GM19468 (cell line): ENCODE results near the gene LFNG.

Source experiments
- ATAC-seq: cut with Tn5 transposase; IDR thresholded peaks from one replicate; pipeline ENCODE4 v1.9.1; 2021; ENCODE audit warnings: mild to moderate bottlenecking, moderate library complexity, moderate number of reproducible peaks; ENCODE audit not compliant: unreplicated experiment; ENCODE audit errors: extremely low read depth

The LFNG gene

DNA sequence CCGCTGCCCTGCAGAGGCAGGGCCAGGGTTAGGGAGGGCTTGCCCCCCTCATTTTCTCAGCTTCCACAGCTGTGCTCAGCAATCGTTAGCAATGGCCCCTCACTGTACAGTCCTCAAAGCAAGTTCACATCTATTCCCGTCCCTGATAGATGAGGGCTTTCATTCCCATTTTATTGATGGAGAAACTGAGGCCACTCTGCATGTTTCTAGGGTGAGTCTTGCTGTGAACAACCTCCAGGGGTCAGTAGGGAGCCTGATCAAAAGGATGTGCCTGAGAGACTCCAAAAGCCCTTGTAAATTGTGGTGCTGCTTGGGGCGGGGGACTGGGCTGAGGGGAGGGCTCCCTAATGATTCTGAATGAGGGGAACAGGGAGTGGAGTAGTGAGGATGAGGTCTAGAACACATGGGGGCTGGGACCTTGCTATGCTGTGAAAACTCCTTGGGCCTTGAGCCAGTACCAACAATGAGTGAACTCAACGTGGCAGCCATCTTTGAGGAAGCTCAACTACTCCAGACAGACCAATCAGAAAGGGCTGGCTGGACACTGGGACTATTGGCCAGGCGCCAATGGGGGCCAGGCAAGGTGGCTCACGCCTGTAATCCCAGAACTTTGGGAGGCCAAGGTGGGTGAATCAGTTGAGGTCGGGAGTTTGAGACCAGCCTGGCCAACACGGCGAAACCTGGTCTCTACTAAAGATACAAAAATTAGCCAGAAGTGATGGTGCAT is 36.7 kb upstream of the LFNG start:
- no peak for ATAC-seq

DNA sequence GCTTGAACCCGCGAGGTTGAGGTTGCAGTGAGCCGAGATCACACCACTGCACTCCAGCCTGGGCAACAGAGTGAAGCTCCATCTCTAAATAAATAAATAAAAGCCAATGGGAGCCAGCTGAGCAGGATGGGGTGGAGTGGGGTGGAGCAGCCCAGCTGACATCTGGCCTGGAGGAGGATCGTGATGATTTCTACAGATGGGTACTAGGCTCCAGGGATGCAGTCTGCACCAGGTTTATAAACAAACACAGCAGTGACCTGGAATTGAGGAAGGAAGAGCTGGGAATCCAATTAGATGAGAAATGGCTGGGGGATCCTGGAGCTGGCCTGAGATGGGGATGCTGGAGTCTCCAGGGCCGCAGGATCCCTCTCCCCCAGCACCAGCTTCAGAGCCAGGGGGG is 36.1 kb upstream of the LFNG start:
- no peak for ATAC-seq

DNA sequence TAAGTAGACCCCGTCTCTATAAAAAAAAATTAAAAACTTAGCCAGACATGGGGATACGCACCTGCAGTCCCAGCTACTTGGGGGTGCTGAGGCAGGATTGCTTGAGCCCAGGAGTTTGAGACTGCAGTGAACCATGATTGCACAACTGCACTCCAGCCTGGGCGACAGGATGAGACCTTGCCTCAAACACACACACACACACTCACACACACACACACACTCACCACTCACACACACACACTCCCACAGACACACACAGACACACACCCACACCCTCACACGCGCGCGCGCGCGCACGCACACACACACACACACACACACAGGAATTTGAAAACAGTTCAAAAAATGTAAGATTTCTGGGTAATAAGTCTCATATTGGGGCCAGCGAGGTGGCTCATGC is 34.7 kb upstream of the LFNG start:
- no peak for ATAC-seq

DNA sequence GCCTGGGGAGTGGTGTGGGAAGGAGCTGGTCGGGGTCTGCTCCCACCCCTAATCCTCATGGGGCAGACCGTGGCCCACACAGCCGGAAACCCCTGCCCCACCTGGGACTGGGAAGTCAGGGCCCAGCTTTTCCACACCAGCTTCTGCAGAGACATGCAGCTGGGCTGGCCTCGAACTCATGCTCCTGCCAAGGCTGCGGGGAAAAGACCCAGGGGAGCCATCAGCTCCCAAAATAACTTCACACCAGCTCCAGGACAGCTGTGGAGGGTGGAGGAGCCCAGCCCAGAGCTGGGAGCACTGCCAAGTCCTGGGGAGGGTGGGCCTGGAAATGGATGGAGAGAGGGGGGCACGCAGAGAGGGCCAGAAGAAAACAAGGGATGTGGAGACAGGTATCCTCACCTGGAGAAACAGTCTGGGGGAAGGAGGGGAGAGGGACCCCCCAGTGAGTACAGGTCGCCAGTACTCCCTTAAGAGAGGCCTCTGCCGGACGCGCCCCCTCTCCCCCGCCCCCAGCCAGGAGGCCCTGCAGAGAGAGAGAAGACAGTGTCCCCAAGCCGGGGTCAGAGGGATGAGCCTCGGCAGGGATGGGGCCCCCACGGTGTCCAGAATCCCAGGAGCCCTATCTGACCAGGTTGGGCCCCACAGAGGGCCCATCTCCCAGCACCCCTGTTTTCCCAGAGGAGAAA is 31.8 kb upstream of the LFNG start:
- no peak for ATAC-seq

DNA sequence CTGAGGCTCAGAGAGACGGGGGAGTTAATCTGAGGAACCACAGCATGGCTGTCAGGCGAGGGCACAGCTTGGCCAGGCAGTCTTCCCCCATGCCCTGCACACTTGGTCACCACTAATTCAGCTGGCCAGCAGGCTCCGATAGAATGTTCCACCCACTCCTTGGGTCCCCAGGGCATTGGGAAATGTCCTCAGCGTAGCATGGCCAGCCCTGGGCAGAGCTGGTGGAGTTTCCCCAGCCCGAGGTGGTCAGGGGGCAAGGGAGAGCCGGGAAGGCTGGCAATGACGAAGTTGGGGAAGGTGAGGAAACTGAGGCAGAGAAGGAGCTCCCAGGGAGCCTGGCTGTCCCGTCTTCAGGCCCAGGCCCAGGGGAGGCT is 31.3 kb upstream of the LFNG start:
- ATAC-seq = no peak

DNA sequence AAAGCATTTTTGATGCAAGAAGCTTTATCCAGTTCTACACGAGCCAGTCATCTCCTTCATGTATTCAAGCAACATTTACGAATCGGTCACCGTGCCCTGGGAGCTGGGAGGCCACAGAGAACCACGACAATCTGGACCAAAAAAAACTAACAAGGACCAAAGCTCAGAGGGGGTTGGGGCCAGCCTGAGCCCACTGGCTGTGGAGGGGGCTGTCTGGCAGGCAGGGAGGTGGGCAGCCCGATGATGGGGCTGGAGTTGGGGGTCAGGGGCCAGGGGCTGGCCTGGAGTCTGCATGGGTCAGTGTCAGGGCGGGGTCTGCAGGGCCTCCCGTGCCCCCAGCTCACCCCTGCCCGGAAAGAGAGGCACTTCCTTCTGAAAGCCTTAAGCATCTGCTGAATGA is 30.9 kb upstream of the LFNG start:
- ATAC-seq = no peak

DNA sequence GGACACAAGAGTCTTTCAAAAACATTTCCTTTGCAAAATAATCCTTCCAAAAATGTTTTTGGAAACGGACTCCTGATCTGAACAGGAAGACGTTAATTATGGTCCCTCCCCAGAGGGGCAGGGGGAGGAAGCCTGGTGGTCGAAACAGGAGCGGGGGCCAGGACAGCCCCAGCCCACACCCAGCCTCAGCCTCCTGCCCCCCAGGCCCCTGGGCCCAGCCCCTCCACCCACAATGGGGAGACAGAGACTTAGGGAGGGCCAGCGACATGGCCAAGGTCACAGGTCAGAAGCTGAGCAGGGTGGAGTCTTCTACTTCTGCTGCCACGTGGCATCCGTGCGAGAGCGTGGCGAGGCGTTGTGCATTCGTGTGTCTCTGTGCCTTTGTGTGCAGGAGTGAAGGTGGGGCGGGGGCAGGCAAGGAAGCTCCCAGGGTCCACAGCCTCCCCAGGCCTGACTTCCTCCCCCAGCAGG is 29.4 kb upstream of the LFNG start:
- ATAC-seq = no peak

DNA sequence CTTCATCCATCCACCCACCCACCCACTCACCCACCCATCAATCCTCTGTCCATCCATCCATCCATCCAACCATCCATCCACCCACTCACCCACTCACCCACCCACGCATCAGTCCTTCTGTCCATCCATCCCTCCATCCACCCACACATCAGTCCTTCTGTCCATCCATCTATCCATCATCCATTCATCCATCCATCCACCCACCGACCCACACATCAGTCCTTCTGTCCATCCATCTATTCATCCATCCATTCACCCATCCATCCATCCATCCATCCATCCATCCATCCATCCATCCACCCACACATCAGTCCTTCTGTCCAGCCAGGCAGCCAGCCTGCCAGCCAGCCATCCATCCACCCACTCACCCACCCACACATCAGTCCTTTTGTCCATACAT is 27.5 kb upstream of the LFNG start:
- ATAC-seq = no peak

DNA sequence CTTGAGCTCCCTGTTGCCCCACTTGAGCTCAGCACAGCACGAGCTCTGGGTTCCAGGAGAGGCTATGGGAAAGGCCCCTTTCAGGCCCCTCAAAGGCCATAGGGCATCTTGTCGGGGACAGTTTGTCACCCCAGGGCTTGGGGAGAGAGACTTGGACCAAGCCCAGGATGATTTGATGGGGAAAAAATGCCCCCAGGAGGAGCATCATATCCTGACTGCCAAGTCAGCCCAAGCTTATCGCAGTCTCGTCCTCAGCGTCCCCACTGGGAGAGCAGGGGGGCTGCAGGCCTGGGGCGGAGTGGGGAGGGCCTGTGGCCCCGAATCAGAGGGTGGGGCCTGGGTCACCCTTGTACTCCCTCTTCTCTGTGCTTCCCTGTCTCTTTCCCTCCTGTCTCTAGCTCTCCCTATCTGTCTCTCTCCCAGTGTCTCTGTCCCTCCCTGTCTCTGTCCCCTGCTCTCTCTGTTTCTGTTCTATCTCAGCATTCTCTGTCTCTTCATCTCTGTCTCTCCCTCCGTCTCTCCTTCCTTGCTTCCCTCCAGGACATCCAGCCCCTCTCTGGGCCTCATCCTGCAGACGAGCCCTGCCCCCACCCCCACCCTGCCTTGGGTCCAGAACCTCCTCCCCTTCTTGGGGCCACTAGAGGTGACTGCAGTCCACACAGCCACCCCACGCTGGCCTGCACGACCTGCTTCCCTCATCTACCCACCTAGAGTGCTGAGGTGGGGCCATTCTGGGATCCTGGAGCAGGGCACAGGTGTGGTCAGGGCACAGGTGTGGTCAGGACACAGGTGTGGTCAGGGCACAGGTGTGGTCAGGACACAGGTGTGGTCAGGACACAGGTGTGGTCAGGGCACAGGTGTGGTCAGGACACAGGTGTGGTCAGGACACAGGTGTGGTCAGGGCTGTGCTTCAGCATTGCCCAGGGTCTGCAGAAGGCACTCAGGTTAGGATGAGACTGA is 26.1 kb upstream of the LFNG start:
- ATAC-seq = no peak

DNA sequence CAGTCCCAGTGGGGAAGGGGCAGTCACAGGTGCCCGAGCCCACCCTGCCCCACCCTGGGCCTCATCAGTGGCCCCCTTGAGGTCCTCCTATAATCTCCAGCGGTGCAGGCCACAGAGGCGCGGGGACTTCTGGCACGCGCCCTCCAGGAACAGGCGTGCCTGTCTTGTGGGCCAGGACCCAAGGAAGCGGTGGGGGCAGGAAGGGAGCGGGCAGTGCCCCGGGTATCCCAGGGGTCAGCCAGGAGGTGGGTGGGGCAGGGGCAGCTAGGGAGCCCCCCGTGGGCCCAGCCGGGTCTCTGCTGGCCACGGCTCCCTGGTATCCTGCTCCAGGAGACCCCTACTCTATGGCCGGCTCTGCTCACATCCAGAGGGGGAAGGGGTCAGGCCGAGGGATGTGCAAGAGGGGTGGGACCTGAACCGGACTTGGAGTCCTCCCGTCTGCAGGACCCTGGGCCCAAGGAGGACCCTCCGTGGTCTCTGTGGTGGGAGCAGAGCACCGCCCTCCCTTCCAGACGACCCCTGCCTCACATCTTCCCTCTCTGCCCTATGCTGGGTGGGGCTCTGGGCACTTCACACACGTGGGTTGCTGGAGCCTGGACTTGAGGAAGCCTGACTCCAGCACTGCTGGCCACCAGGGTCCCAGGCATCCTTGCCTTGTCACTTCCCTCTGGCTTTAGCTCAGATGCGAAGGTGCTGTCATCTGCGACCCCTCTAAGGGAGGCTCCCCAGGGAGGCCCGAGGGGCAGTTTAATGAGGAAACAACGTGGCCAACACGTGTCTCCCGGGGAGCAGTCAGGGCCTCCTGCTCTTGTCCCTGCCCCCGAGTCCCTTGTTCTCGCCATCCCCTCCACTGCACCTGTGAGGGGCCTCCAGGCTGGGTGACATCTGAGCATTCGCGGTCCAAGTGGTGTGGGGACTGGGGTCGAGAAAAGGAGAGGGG is 25.1 kb upstream of the LFNG start:
- ATAC-seq = no peak

DNA sequence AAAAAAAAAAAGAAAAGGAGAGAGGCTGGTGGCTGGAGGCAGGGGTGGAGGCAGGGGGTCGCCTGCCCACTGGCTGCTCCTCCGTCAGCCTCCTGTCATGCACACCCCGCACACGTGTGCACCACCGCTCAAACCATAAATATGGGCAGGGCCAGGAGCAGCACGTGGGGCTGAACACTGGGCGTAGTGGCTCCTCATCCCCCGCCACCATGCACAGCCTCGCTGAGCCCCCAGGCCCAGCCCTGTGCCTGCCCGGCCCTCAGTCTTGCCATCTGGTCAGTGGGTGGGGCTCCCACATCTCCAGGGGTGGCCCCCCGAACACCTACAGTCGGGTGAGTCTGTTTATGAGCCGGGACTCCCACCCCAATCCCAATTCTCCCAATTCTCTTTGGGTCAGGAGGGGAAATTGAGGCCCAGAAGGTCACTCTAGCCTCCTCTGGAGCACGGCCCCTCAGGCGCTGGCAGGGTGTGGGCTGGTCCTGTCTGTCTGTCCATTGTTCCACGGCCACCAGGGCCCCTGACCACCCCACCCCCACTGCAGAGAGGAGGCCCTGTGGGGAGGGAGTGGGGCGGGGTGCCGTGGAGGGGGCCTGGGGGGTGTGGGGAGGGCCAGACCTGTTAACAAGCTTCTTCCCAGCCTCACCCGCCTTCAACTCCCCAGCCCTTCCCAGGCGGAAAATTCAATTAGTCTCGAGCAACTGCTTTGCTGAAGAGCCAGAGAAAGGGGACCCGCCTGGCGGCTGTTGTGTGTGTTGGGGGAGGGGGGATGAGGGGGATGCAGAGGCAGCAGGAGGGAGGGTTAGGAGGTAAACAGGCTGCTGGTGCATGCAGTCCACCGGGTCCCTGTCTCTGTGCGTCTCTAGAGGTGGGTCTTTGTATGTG is 23.9 kb upstream of the LFNG start:
- ATAC-seq = no peak

DNA sequence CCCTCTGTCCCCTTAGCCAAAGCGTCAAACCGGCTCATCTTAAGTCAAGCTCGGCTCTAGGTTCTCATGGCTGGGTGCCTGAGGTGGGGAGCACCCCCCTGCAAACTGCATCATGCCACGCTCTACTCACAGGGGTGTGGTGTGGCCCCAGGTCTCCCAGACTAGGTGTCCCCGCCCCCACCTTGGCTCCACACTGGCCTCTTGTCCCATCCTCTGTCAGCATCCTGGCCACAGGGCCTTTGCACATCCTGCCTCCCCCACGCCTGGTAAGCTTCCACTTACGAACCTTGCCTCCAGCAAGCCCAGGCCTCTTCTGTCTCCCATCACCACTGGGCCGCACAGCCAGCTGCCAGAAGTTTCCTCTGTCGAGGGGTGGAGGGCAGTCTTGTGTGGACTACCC is 23.2 kb upstream of the LFNG start:
- no peak for ATAC-seq

DNA sequence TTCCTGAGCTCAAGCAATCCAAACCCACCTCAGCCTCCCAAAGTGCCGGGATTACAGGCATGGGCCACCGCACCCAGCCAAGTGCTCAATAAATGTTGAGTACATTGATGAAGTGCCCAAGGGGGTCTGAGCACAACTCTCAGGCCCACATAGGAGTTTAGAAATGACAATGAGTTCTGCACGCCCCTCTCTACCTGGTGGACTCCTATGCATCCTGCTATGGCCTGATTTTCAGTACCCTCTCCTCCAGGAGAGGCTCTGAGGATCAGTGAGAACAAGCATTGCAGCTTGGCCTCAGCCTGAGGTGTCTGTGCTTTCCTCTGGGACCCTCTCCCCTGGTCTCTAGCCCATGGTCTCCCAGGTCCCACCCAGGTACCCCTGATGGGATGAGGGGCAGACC is 22.5 kb upstream of the LFNG start:
- ATAC-seq = no peak

DNA sequence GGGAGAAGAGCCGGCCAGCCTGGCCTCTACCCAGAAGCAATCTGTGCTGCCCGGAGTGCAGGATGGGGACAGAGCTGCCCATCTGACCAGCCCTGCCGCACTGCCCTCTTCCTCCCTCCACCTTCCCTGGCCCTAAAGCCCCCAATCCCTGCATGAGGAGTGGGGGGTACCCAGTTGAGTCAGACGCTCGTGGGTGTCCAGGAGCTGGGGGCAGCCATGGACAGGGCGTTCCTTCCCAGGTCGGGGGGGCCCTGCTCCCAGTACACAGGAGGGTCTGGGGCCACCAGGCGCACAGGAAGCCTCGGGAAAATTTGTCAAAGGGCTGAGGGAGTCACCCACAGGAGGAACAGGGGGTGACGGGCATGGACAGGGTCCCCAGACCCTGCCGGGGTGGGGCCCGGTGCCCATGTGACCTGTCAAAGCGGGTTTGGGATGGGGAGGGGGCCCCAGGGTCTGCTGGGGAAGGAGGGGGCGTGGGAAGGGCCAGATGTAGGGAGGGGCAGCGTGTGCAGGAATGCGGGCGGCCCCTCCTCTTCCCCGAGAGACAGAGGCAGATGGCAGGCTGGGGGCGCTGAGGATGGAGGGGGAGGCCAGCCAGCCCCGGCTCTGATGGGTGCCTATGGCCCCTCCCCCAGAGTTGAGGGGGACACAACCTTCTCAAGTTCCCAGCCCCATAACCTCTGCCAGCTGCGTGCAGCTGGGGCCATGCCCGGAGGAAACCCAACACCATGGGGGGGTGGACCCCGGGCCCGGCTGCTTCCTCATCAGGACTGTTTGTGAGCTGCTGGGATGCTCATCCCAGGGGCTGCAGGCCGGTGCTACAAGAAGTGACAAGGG is 21.9 kb upstream of the LFNG start:
- no peak for ATAC-seq

DNA sequence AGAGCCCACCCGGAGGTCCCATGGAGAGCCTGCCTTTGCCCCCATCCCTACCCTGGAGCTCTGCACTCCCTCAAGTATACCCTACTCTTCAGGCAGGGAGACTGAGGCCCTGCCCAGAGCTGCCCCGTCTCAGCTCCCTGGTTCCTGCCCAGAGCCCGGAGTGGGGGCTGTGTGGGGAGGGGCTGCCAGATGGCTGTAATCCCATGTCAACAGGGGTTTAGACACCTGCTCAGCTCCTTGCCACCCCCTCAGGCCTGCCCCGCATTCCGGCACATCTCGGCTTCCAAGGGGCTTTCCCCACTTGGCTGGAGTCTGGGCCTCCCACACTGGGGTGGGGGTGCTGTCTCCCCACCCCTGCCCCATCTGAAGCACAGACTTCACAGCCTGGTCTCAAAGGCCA is 20.9 kb upstream of the LFNG start:
- ATAC-seq = no peak

DNA sequence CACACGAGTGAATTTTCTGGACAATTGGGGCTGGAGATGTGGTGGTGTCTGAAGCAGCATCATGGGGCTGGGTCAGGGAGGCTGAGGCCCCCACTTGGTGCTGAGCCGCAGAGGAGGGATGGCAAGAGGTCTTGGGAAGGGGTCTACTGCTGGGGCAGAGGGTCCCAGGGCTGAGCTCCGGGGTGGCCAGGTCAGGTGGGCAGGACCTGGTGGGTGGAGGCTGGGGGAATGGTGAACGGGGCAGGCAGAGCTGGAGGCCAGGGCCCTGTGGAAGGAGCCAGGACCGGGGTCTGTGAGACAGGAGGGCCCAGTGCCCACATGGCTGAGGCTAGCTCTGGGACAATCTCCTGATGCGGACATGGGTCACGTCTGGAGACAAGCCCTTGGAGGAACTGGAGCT is 20.4 kb upstream of the LFNG start:
- ATAC-seq = no peak

DNA sequence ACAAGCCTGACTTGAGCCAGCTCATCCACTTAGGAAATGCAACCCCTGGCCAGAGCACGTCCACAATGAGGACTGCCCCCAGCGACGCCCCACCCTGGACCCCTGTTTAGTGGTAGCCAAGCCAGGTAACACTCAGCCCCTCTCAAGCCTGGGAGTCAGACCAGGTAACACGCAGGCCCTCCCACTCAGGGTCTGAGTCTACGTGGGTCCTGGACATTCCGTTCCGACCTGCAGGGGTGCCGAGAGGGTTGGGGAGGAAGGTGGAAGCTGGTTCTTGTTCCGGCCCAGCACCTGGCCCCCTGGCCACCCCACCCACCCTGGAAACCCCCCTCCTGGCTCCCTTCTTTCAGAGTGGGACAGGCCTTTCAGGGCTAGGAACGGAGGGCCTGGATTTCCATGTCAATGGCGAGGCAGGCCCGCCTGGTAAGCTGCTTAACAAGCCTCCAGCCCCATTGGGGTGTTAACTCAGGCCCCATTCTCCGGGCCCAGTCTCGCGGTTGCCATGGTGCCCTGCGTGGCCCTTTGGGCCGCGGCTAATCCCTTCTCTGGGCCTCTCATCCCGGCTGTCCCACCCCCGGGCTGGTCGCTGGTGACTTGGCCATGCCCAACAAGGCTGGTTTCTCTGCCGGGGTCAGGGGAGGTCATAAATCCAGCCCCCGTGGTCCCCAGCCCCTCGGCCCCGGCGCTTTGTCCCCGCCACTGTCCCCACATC is 19.7 kb upstream of the LFNG start:
- no peak for ATAC-seq
